Osteoblast (primary cell): Measurements from ENCODE around the gene KCTD1. TPM values are rescaled to one million over a fixed set of nuclear protein-coding genes. Genes with fewer than 3 reads are reported as not detected.

Source experiments
- DNase-seq: peaks from one replicate; pipeline ENCODE4 v3.0.0; 2011; ENCODE audit warnings: low spot score, mixed read lengths; ENCODE audit not compliant: insufficient read length; ENCODE audit errors: missing footprints
- H2AFZ ChIP-seq: 2 replicates; pipeline ENCODE4 v1.6.0; 2011; ENCODE audit warnings: mild to moderate bottlenecking, low read length
- H3K27ac ChIP-seq: 2 replicates; pipeline ENCODE4 v1.5.1; 2011; ENCODE audit warnings: mild to moderate bottlenecking, low read depth, low read length, moderate library complexity
- H3K27me3 ChIP-seq: 2 replicates; pipeline ENCODE4 v1.6.0; 2012; ENCODE audit warnings: mild to moderate bottlenecking, control low read depth, inconsistent platforms, low read length, moderate library complexity; ENCODE audit not compliant: insufficient read depth
- H3K36me3 ChIP-seq: 2 replicates; pipeline ENCODE4 v1.5.1; 2011; ENCODE audit warnings: mild to moderate bottlenecking, low read length, control low read depth, moderate library complexity; ENCODE audit not compliant: insufficient read depth
- H3K4me1 ChIP-seq: 2 replicates; pipeline ENCODE4 v1.5.1; 2011; ENCODE audit warnings: mild to moderate bottlenecking, low read length, control low read depth, moderate library complexity; ENCODE audit not compliant: insufficient read depth
- H3K4me2 ChIP-seq: 2 replicates; pipeline ENCODE4 v1.6.0; 2011; ENCODE audit warnings: mild to moderate bottlenecking, low read length; ENCODE audit not compliant: insufficient read depth
- H3K4me3 ChIP-seq: fragments of 200-600 bp; sonication (generic); 3 replicates; pipeline ENCODE4 v1.5.1; 2012; ENCODE audit warnings: mild to moderate bottlenecking, low read length, inconsistent platforms; ENCODE audit not compliant: insufficient read depth
- H3K79me2 ChIP-seq: 2 replicates; pipeline ENCODE4 v1.6.0; 2012; ENCODE audit warnings: mild to moderate bottlenecking, low read length, control low read depth, inconsistent platforms; ENCODE audit not compliant: insufficient read depth
- H3K9me3 ChIP-seq: 2 replicates; pipeline ENCODE4 v1.5.1; 2011; ENCODE audit warnings: low read depth, low read length, control low read depth
- H4K20me1 ChIP-seq: 2 replicates; pipeline ENCODE4 v1.6.0; 2012; ENCODE audit warnings: mild to moderate bottlenecking, low read length, control low read depth; ENCODE audit not compliant: insufficient read depth
- CTCF ChIP-seq: IDR thresholded peaks from 2 replicates; pipeline ENCODE4 v1.5.1; 2011; ENCODE audit warnings: mild to moderate bottlenecking, low read depth, low read length, moderate library complexity; ENCODE audit errors: extremely low read depth
- total RNA-seq: library from RNA; depleted of rRNA; stranded (reverse); fragments of >200 nt; gene quantifications from 2 replicates; pipeline ENCODE4 v1.2.3, GENCODE V29; 2012

The KCTD1 gene
- total RNA-seq, 1 donor, result 14.8 TPM

DNA sequence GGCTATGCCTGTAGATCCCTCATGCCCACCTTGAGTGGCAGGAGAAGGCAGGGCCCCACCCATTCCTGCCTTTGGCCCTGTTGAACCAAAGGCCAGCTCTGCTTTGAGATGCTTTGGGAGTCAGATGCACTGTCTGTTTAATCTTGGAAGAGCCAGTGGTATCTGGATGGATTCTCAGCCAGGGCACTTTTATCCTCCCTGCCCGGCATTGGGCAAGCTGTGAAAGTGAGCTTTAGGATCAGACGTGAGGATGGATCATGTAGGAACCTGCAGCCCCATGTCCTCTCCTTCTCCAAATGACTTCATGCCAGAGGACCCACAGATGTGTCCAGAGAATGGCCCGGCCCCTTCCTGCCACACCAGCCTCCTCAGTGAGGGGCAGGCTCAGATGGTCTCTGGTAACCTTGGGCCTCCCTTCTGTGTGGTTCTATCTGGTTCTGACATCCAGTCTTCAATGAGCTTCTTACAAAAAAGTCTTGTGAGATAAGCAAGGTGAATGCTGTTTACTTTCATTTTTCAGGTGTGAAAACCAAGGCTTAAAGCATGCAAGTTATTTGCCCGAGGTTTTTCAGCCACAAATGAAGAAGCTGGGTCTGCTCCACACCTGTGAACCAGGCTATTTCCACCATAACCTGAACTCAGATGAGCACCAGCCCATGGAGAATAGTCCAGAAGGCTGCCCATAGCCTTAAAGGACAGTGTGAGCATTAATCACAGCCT is 123.8 kb downstream of the KCTD1 start:
- peaks cover 6% of the 10 kb centered on the region for H3K4me1 ChIP-seq
- H3K36me3 ChIP-seq, result no peaks in the 10 kb centered on the region
- no peaks in the 10 kb centered on the region for H3K27me3 ChIP-seq
- no peaks in the 10 kb centered on the region for H3K9me3 ChIP-seq
- no peaks in the 10 kb centered on the region for H3K79me2 ChIP-seq
- TF ChIP-seq CTCF, result no peak
- no peak overlapping the region for H2AFZ ChIP-seq
- DNase-seq, result no peak
- no peak overlapping the region for H3K4me3 ChIP-seq
- H3K27ac ChIP-seq, result no peak overlapping the region
- no peak overlapping the region for H3K4me2 ChIP-seq
- H4K20me1 ChIP-seq, result no peaks in the 10 kb centered on the region

- H3K36me3 ChIP-seq, result no peaks in the 10 kb centered on the region
- no peak overlapping the region for H3K27ac ChIP-seq
- H3K79me2 ChIP-seq, result no peaks in the 10 kb centered on the region
- TF ChIP-seq CTCF, result no peak
- H3K27me3 ChIP-seq, result no peaks in the 10 kb centered on the region
- H4K20me1 ChIP-seq, result no peaks in the 10 kb centered on the region
- H3K4me1 ChIP-seq, result peaks cover 3% of the 10 kb centered on the region
- DNase-seq, result no peak
- H2AFZ ChIP-seq, result no peak overlapping the region
- H3K9me3 ChIP-seq, result no peaks in the 10 kb centered on the region
- H3K4me2 ChIP-seq, result no peak overlapping the region
- H3K4me3 ChIP-seq, result no peak overlapping the region
Observed at GRCh38 chr18:26422472-26423162, 125.7 kb downstream of the KCTD1 start.

DNA sequence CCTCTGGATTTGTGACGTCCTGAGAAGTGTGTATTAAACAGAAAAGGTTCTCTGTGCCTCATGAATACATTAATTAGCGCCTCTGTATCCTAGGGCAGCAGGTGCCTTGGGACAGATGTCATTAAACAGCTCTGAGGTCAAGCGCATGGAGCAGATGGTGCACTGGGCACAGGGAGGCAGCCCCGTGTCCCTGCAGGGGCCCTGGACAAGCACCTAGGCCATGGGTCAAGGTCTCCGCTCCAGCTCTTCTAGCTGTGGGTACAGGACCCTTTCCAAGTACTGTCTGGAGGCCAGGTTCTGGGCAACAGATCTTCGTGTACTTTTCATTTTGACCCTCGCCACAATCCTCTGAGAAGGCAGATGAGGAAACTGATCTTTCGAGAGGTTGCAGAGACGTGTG is 126.4 kb downstream of the KCTD1 start:
- no peak for DNase-seq

More for the DNA sequence above, 126.4 kb downstream of the KCTD1 start:
- H3K79me2 ChIP-seq, result no peaks in the 10 kb centered on the region
- H3K4me3 ChIP-seq, result no peak overlapping the region
- H2AFZ ChIP-seq, result no peak overlapping the region
- H3K27me3 ChIP-seq, result no peaks in the 10 kb centered on the region
- H3K27ac ChIP-seq, result no peak overlapping the region
- H3K36me3 ChIP-seq, result no peaks in the 10 kb centered on the region
- TF ChIP-seq CTCF, result no peak
- no peaks in the 10 kb centered on the region for H4K20me1 ChIP-seq
- no peaks in the 10 kb centered on the region for H3K9me3 ChIP-seq
- no peak overlapping the region for H3K4me2 ChIP-seq
- H3K4me1 ChIP-seq, result peaks cover 3% of the 10 kb centered on the region
